Muscle layer of colon (tissue), 2 donors: Measurements from ENCODE around the gene LYPD4.
A peak's percentile ranks its signal among the peaks of the same experiment; 100 is the strongest.

ENCODE experiments used
- H3K27ac ChIP-seq: one replicate; pipeline ENCODE4 v1.7.0; 2013; ENCODE audit warnings: low read depth, mild to moderate bottlenecking, low read length, moderate library complexity
- H3K27me3 ChIP-seq, 2 donors: one replicate each; pipeline ENCODE4 v1.7.0; 2013; ENCODE audit warnings: low read length in 2 of 2, mild to moderate bottlenecking in 2 of 2; ENCODE audit not compliant: insufficient read depth in 2 of 2, control insufficient read depth in 1 of 2
- H3K36me3 ChIP-seq: one replicate; pipeline ENCODE4 v1.7.0; 2013; ENCODE audit warnings: mild to moderate bottlenecking, low read length; ENCODE audit not compliant: insufficient read depth
- H3K4me1 ChIP-seq: one replicate; pipeline ENCODE4 v1.7.0; 2013; ENCODE audit warnings: mild to moderate bottlenecking, low read length; ENCODE audit not compliant: insufficient read depth
- H3K4me3 ChIP-seq, 2 donors: one replicate each; pipeline ENCODE4 v1.7.0; 2013; ENCODE audit warnings: low read length in 2 of 2, low read depth in 1 of 2, mild to moderate bottlenecking in 1 of 2, moderate library complexity in 1 of 2
- H3K9ac ChIP-seq: one replicate; pipeline ENCODE4 v1.7.0; 2013; ENCODE audit warnings: low read length
- H3K9me3 ChIP-seq: one replicate; pipeline ENCODE4 v1.7.0; 2013; ENCODE audit warnings: mild to moderate bottlenecking, low read length
- donor health status: abdominal sarcoma.
- donor health status: Adenocarcinoma of cecum.

Gene LYPD4

GRCh38 chr19:41844601-41845000 is at the start of gene LYPD4:
Gene LYPD4 (minus strand): TSS chr19:41844683. CDS start chr19:41839285, 5,398 bp downstream.
- Histone ChIP-seq H3K9ac (no peak within 1 kb of the TSS), H3K9me3 (no peaks in the 10 kb centered on the region), H3K27ac (no peak within 1 kb of the TSS), H3K4me1 (no peaks in the 10 kb centered on the region), H3K27me3 (no peaks in the 10 kb centered on the region), H3K36me3 (no peaks in the 10 kb centered on the region), H3K4me3 (no peak within 1 kb of the TSS)

- Histone ChIP-seq H3K4me3 (no peak overlapping the region), H3K9me3 (no peaks in the 10 kb centered on the region), H3K27me3 (no peaks in the 10 kb centered on the region), H3K27ac (no peak overlapping the region), H3K4me1 (no peaks in the 10 kb centered on the region), H3K9ac (no peak overlapping the region), H3K36me3 (peaks cover 33% of the 10 kb centered on the region)
Observed at GRCh38 chr19:41893899-41894298, 49.4 kb upstream of the LYPD4 start.

GRCh38 chr19:41892173-41892902 is 47.9 kb upstream of the LYPD4 start:
- Histone ChIP-seq H3K36me3 (peaks cover 23% of the 10 kb centered on the region), H3K4me3 (no peak overlapping the region), H3K4me1 (no peaks in the 10 kb centered on the region), H3K27ac (no peak overlapping the region), H3K9ac (no peak overlapping the region), H3K27me3 (no peaks in the 10 kb centered on the region), H3K9me3 (no peaks in the 10 kb centered on the region)

- no peaks in the 10 kb centered on the region for H3K9me3 ChIP-seq
- H3K36me3 ChIP-seq: peaks cover 20% of the 10 kb centered on the region
- H3K4me1 ChIP-seq: no peaks in the 10 kb centered on the region
Observed at GRCh38 chr19:41890936-41891335, 46.5 kb upstream of the LYPD4 start.

GRCh38 chr19:41889896-41890295 is 45.4 kb upstream of the LYPD4 start:
- H3K36me3 ChIP-seq: peaks cover 12% of the 10 kb centered on the region
- H3K27me3 ChIP-seq: no peaks in the 10 kb centered on the region
- H3K27ac ChIP-seq: no peak overlapping the region
- H3K9ac ChIP-seq: no peak overlapping the region
- H3K9me3 ChIP-seq: no peaks in the 10 kb centered on the region
- H3K4me1 ChIP-seq: peaks cover 2% of the 10 kb centered on the region
- no peak overlapping the region for H3K4me3 ChIP-seq

More at GRCh38 chr19:41890936-41891335, 46.5 kb upstream of the LYPD4 start:
- Histone ChIP-seq H3K4me3 (no peak overlapping the region), H3K27me3 (no peaks in the 10 kb centered on the region), H3K9ac (no peak overlapping the region), H3K27ac (no peak overlapping the region)

- Histone ChIP-seq H3K27ac (no peak overlapping the region), H3K4me1 (peaks cover 7% of the 10 kb centered on the region), H3K9me3 (no peaks in the 10 kb centered on the region), H3K9ac (no peak overlapping the region), H3K4me3 (no peak overlapping the region), H3K36me3 (peaks cover 6% of the 10 kb centered on the region), H3K27me3 (no peaks in the 10 kb centered on the region)
Observed at GRCh38 chr19:41888926-41889325, 44.4 kb upstream of the LYPD4 start.

GRCh38 chr19:41887711-41888382 is 43.4 kb upstream of the LYPD4 start:
- no peak overlapping the region for H3K9ac ChIP-seq

GRCh38 chr19:41886761-41887710 is 42.6 kb upstream of the LYPD4 start:
- Histone ChIP-seq H3K9me3 (no peaks in the 10 kb centered on the region), H3K36me3 (peaks cover 6% of the 10 kb centered on the region), H3K27me3 (no peaks in the 10 kb centered on the region), H3K4me1 (peaks cover 12% of the 10 kb centered on the region), H3K4me3 (no peak overlapping the region), H3K9ac (no peak overlapping the region), H3K27ac (no peak overlapping the region)

More at GRCh38 chr19:41887711-41888382, 43.4 kb upstream of the LYPD4 start:
- Histone ChIP-seq H3K36me3 (peaks cover 6% of the 10 kb centered on the region), H3K9me3 (no peaks in the 10 kb centered on the region), H3K27me3 (no peaks in the 10 kb centered on the region), H3K4me1 (peaks cover 7% of the 10 kb centered on the region), H3K27ac (no peak overlapping the region), H3K4me3 (no peak overlapping the region)

- Histone ChIP-seq H3K27ac (peak overlapping the region; percentile 72), H3K27me3 (no peaks in the 10 kb centered on the region), H3K4me3 (peak overlapping the region; percentile 86 to 99), H3K9ac (peak overlapping the region; percentile 47), H3K36me3 (peaks cover 2% of the 10 kb centered on the region), H3K9me3 (no peaks in the 10 kb centered on the region), H3K4me1 (peaks cover 13% of the 10 kb centered on the region)
Observed at GRCh38 chr19:41883821-41884733, 39.6 kb upstream of the LYPD4 start.

GRCh38 chr19:41883463-41883820 is 39.0 kb upstream of the LYPD4 start:
- no peaks in the 10 kb centered on the region for H3K36me3 ChIP-seq
- peak overlapping the region; percentile 47 for H3K9ac ChIP-seq
- peak overlapping the region; percentile 86 to 99 for H3K4me3 ChIP-seq
- peaks cover 13% of the 10 kb centered on the region for H3K4me1 ChIP-seq
- no peaks in the 10 kb centered on the region for H3K27me3 ChIP-seq
- H3K9me3 ChIP-seq: no peaks in the 10 kb centered on the region
- H3K27ac ChIP-seq: peak overlapping the region; percentile 72
